ENCODE results near the gene CBY2. TPM values are rescaled to one million over a fixed set of nuclear protein-coding genes. Genes with fewer than 3 reads are reported as not detected.
"Not testable (repeated sequence)": the region's sequence is repeated elsewhere in the genome, so short reads cannot be mapped to it uniquely, and the experiment has no call there.

CBY2 gene
- not detected for total RNA-seq

DNA sequence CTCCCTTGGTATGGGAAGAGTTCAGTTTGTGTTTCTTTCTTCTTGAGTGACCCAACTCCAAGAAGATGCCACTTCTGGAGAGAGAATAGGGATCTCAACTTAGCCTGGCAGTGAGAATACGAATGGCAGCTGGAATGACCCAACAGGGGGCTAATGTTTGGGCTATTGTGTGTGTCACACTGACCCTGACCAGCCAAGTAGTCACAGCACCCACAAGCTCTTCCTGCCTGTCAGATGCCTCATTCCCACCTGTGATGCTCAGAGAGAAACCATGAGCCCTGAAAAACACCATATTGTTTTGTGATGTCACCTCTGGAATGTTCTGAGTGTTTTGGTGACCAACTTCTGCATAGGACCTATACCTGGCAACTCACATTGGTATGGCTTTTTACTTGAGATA lies at the start of gene CBY2:
Gene CBY2, plus strand, starts transcription at position 233 of the 400 bp plus-strand sequence. Its CDS starts 71 bp downstream, at position 304.
- H3K4me1 ChIP-seq (ENCODE audit: control insufficient read depth in 3 of 3, insufficient read depth in 3 of 3, low read length in 3 of 3), result no peaks in the 10 kb centered on the region
- H3K36me3 ChIP-seq (ENCODE audit: control insufficient read depth in 3 of 3, insufficient read depth in 3 of 3, low read length in 3 of 3), result no peaks in the 10 kb centered on the region
- H3K27me3 ChIP-seq (ENCODE audit: control insufficient read depth in 3 of 3, insufficient read depth in 3 of 3, low read length in 3 of 3), result no peaks in the 10 kb centered on the region
- H3K27ac ChIP-seq (ENCODE audit: low read depth, low read length), result no peak within 1 kb of the TSS
- no peaks in the 10 kb centered on the region for H3K9me3 ChIP-seq (ENCODE audit: control insufficient read depth in 3 of 3, low read length in 3 of 3)
- no peak within 1 kb of the TSS for H3K9ac ChIP-seq (ENCODE audit: low read depth in 1 of 3, low read length in 3 of 3)
- no peak within 1 kb of the TSS for H3K4me3 ChIP-seq (ENCODE audit: low read length in 3 of 3)

DNA sequence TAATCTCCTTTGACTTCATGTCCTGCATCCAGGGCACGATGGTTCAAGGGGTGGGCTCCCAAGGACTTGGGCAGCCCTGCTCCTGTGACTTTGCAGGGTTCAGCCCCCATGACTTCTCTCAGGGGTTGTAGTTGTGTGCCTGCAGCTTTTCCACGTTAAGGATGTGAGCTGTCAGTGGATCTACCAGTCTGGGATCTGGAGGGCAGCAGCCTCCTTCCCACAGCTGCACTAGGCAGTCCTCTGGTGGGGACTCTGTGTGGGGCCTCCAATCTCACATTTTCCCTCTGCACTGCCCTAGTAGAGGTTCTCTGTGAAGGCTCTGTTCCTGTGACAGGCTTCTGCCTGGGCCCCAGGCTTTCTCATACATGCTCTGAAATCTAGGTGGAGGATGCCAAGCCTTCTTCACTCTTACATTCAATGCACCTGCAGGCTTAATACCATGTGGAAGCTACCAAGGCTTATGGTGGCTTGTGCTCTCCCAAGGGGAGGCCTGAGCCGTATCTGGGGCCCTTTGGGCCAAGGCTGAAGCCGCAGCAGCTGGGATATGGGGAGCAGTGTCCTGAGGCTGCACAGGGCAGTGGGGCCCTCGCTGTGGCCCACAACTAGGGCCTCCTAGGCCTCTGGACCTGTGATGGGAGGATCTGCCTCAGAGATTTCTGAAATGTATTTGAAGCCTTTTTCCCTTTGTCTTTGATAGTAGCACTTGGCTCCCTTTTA lies 47.3 kb upstream of the CBY2 start:
- Histone ChIP-seq H3K36me3 (ENCODE audit: control insufficient read depth in 3 of 3, insufficient read depth in 3 of 3, low read length in 3 of 3) (no peaks in the 10 kb centered on the region), H3K4me3 (ENCODE audit: low read length in 3 of 3) (no peak overlapping the region), H3K9me3 (ENCODE audit: control insufficient read depth in 3 of 3, low read length in 3 of 3) (no peaks in the 10 kb centered on the region), H3K27ac (ENCODE audit: low read depth, low read length) (no peak overlapping the region), H3K4me1 (ENCODE audit: control insufficient read depth in 3 of 3, insufficient read depth in 3 of 3, low read length in 3 of 3) (no peaks in the 10 kb centered on the region), H3K9ac (ENCODE audit: low read depth in 1 of 3, low read length in 3 of 3) (no peak overlapping the region), H3K27me3 (ENCODE audit: control insufficient read depth in 3 of 3, insufficient read depth in 3 of 3, low read length in 3 of 3) (no peaks in the 10 kb centered on the region)

DNA sequence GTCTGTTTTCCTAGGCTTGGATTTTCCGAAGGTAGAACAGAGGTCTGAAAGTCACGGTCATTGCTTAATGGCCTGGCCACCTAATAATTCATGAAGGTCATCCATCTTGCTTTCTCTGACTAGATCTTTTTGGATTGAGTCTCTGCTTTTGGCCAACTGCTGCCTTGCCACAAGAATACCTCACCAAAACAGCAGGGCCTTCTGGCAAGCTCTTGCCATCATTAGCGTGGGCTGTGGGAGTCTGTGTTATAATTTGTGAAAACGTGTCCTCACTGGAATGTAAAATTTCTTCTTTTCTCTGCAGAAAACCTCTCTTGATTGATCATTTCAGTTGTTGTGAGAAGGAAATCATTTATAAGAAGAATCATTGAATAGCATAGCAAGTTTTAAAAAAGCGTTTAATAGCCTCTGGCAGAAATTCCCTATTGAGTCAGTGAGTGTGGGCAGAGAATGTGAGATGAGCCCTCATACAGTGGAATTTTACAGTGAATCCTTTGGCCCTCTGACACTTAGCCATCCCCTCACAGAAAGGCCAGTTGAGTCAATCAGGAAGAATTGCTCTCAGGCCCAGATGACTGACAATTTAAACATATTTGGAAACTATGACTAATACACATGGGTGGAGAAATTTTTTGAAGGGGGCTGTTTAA lies 43.4 kb upstream of the CBY2 start:
- Histone ChIP-seq H3K27ac (ENCODE audit: low read depth, low read length) (no peak overlapping the region), H3K4me3 (ENCODE audit: low read length in 3 of 3) (no peak overlapping the region), H3K36me3 (ENCODE audit: control insufficient read depth in 3 of 3, insufficient read depth in 3 of 3, low read length in 3 of 3) (no peaks in the 10 kb centered on the region), H3K9me3 (ENCODE audit: control insufficient read depth in 3 of 3, low read length in 3 of 3) (no peaks in the 10 kb centered on the region), H3K27me3 (ENCODE audit: control insufficient read depth in 3 of 3, insufficient read depth in 3 of 3, low read length in 3 of 3) (no peaks in the 10 kb centered on the region), H3K9ac (ENCODE audit: low read depth in 1 of 3, low read length in 3 of 3) (no peak overlapping the region), H3K4me1 (ENCODE audit: control insufficient read depth in 3 of 3, insufficient read depth in 3 of 3, low read length in 3 of 3) (no peaks in the 10 kb centered on the region)

DNA sequence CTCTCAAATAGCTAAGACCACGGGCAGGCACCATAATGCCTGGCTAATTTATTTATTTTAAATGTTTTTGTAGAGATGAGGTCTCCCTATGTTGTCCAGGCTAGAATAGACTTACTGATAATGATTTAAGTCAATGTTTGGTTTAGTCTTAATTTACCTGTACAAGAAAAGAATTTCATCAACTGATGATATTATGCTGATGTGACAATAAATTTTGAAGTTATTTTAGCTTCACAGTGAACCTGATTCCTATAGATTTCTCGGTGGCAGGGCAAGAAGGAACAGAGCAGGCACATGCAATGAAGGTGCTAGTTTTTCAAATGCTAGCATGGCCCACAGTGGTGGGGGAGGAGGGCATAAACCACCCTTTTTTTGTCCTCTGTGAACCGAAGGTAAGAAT lies 42.6 kb upstream of the CBY2 start:
- no peaks in the 10 kb centered on the region for H3K36me3 ChIP-seq (ENCODE audit: control insufficient read depth in 3 of 3, insufficient read depth in 3 of 3, low read length in 3 of 3)
- H3K9me3 ChIP-seq (ENCODE audit: control insufficient read depth in 3 of 3, low read length in 3 of 3), result no peaks in the 10 kb centered on the region
- H3K4me3 ChIP-seq (ENCODE audit: low read length in 3 of 3), result no peak overlapping the region
- no peaks in the 10 kb centered on the region for H3K4me1 ChIP-seq (ENCODE audit: control insufficient read depth in 3 of 3, insufficient read depth in 3 of 3, low read length in 3 of 3)
- no peak overlapping the region for H3K27ac ChIP-seq (ENCODE audit: low read depth, low read length)
- no peaks in the 10 kb centered on the region for H3K27me3 ChIP-seq (ENCODE audit: control insufficient read depth in 3 of 3, insufficient read depth in 3 of 3, low read length in 3 of 3)
- no peak overlapping the region for H3K9ac ChIP-seq (ENCODE audit: low read depth in 1 of 3, low read length in 3 of 3)

DNA sequence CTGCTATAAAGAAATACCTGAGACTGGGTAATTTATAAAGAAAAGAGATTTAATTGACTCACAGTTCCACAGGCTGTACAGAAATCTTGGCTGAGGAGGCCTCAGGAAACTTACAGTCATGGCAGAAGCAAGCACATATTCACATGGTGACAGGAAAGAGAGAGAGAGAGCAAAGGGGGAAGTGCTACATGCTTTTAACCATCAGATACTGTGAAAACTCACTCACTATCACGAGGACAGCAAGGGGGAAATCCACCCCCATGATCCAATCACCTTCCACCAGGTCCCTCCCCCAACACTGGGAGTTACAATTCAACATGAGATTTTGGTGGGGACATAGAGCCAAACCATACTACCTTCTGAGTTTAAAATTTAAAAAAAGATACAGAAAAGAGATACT lies 41.7 kb upstream of the CBY2 start:
- H3K9me3 ChIP-seq (ENCODE audit: control insufficient read depth in 3 of 3, low read length in 3 of 3); H3K36me3 ChIP-seq (ENCODE audit: control insufficient read depth in 3 of 3, insufficient read depth in 3 of 3, low read length in 3 of 3); H3K27ac ChIP-seq (ENCODE audit: low read depth, low read length); H3K4me1 ChIP-seq (ENCODE audit: control insufficient read depth in 3 of 3, insufficient read depth in 3 of 3, low read length in 3 of 3); H3K27me3 ChIP-seq (ENCODE audit: control insufficient read depth in 3 of 3, insufficient read depth in 3 of 3, low read length in 3 of 3); H3K9ac ChIP-seq (ENCODE audit: low read depth in 1 of 3, low read length in 3 of 3); H3K4me3 ChIP-seq (ENCODE audit: low read length in 3 of 3): not testable (repeated sequence)

DNA sequence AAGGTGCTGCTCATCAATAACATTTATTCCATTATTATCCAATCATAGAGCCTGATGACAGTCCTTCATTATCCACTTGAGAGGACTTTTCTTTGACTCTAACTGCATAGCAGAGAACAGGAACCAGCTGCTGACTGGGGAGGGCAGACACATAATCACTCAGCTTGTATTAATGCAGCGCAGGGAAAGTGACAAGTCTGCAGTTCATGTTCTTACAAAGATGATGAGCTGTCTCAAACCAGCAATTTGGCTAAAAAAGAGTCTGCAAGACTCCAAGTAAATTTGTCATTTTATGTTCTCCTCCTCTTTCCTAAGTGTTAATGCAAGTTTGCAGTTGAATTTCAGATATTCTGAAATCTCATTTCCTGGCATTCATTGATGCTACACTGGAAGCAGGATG lies 40.0 kb upstream of the CBY2 start:
- Histone ChIP-seq H3K9me3 (ENCODE audit: control insufficient read depth in 3 of 3, low read length in 3 of 3) (no peaks in the 10 kb centered on the region), H3K4me3 (ENCODE audit: low read length in 3 of 3) (no peak overlapping the region), H3K4me1 (ENCODE audit: control insufficient read depth in 3 of 3, insufficient read depth in 3 of 3, low read length in 3 of 3) (no peaks in the 10 kb centered on the region), H3K27me3 (ENCODE audit: control insufficient read depth in 3 of 3, insufficient read depth in 3 of 3, low read length in 3 of 3) (no peaks in the 10 kb centered on the region), H3K9ac (ENCODE audit: low read depth in 1 of 3, low read length in 3 of 3) (no peak overlapping the region), H3K36me3 (ENCODE audit: control insufficient read depth in 3 of 3, insufficient read depth in 3 of 3, low read length in 3 of 3) (no peaks in the 10 kb centered on the region), H3K27ac (ENCODE audit: low read depth, low read length) (no peak overlapping the region)

DNA sequence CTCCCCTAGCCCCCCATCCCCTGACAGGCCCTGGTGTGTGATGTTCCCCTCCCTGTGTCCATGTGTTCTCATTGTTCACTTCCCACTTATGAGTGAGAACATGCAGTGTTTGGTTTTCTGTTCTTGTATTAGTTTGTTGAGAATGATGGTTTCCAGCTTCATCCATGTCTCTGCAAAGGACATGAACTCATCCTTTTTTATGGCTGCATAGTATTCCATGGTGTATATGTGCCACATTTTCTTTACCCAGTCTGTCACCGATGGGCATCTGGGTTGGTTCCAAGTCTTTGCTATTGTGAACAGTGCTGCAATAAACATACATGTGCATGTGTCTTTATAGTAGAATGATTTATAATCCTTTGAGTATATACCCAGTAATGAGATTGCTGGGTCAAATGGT lies 39.2 kb upstream of the CBY2 start:
- H3K36me3 ChIP-seq (ENCODE audit: control insufficient read depth in 3 of 3, insufficient read depth in 3 of 3, low read length in 3 of 3); H3K9ac ChIP-seq (ENCODE audit: low read depth in 1 of 3, low read length in 3 of 3); H3K4me1 ChIP-seq (ENCODE audit: control insufficient read depth in 3 of 3, insufficient read depth in 3 of 3, low read length in 3 of 3); H3K4me3 ChIP-seq (ENCODE audit: low read length in 3 of 3); H3K27ac ChIP-seq (ENCODE audit: low read depth, low read length); H3K9me3 ChIP-seq (ENCODE audit: control insufficient read depth in 3 of 3, low read length in 3 of 3); H3K27me3 ChIP-seq (ENCODE audit: control insufficient read depth in 3 of 3, insufficient read depth in 3 of 3, low read length in 3 of 3): not testable (repeated sequence)

DNA sequence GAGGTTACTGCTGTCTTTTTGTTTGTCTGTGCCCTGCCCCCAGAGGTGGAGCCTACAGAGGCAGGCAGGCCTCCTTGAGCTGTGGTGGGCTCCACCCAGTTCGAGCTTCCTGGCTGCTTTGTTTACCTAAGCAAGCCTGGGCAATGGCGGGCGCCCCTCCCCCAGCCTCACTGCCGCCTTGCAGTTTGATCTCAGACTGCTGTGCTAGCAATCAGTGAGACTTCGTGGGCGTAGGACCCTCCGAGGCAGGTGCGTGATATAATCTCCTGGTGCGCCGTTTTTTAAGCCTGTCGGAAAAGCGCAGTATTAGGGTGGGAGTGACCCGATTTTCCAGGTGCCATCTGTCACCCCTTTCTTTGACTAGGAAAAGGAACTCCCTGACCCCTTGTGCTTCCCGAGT lies 32.5 kb upstream of the CBY2 start:
- H3K27me3 ChIP-seq (ENCODE audit: control insufficient read depth in 3 of 3, insufficient read depth in 3 of 3, low read length in 3 of 3); H3K9me3 ChIP-seq (ENCODE audit: control insufficient read depth in 3 of 3, low read length in 3 of 3); H3K27ac ChIP-seq (ENCODE audit: low read depth, low read length); H3K4me3 ChIP-seq (ENCODE audit: low read length in 3 of 3); H3K9ac ChIP-seq (ENCODE audit: low read depth in 1 of 3, low read length in 3 of 3); H3K36me3 ChIP-seq (ENCODE audit: control insufficient read depth in 3 of 3, insufficient read depth in 3 of 3, low read length in 3 of 3); H3K4me1 ChIP-seq (ENCODE audit: control insufficient read depth in 3 of 3, insufficient read depth in 3 of 3, low read length in 3 of 3): not testable (repeated sequence)

GRCh38 chr13:45670189-45670885 lies 31.8 kb upstream of the CBY2 start:
- no peaks in the 10 kb centered on the region for H3K4me1 ChIP-seq (ENCODE audit: control insufficient read depth in 3 of 3, insufficient read depth in 3 of 3, low read length in 3 of 3)
- no peaks in the 10 kb centered on the region for H3K36me3 ChIP-seq (ENCODE audit: control insufficient read depth in 3 of 3, insufficient read depth in 3 of 3, low read length in 3 of 3)
- no peak overlapping the region for H3K9ac ChIP-seq (ENCODE audit: low read depth in 1 of 3, low read length in 3 of 3)
- no peak overlapping the region for H3K4me3 ChIP-seq (ENCODE audit: low read length in 3 of 3)
- no peak overlapping the region for H3K27ac ChIP-seq (ENCODE audit: low read depth, low read length)
- H3K9me3 ChIP-seq (ENCODE audit: control insufficient read depth in 3 of 3, low read length in 3 of 3), result no peaks in the 10 kb centered on the region
- peaks cover 0 to 3% (median 0%) of the 10 kb centered on the region in 3 donors for H3K27me3 ChIP-seq (ENCODE audit: control insufficient read depth in 3 of 3, insufficient read depth in 3 of 3, low read length in 3 of 3)

- Histone ChIP-seq H3K9ac (ENCODE audit: low read depth in 1 of 3, low read length in 3 of 3) (no peak overlapping the region), H3K27ac (ENCODE audit: low read depth, low read length) (no peak overlapping the region), H3K27me3 (ENCODE audit: control insufficient read depth in 3 of 3, insufficient read depth in 3 of 3, low read length in 3 of 3) (peaks cover 0 to 5% (median 3%) of the 10 kb centered on the region in 3 donors), H3K4me3 (ENCODE audit: low read length in 3 of 3) (no peak overlapping the region), H3K36me3 (ENCODE audit: control insufficient read depth in 3 of 3, insufficient read depth in 3 of 3, low read length in 3 of 3) (no peaks in the 10 kb centered on the region), H3K4me1 (ENCODE audit: control insufficient read depth in 3 of 3, insufficient read depth in 3 of 3, low read length in 3 of 3) (no peaks in the 10 kb centered on the region), H3K9me3 (ENCODE audit: control insufficient read depth in 3 of 3, low read length in 3 of 3) (no peaks in the 10 kb centered on the region)
Measured at GRCh38 chr13:45674908-45675307, 27.2 kb upstream of the CBY2 start.

Data from skeletal muscle tissue (tissue), 4 donors.